RWPE2 (cell line): ENCODE data around the gene ANXA1.

Source experiments
- ATAC-seq: fragments of 200-7000 bp; cut with Tn5 transposase; 3 replicates; pipeline ENCODE4 v1.9.1; 2021; ENCODE audit warnings: low read depth
- DNase-seq: peaks from one replicate; pipeline ENCODE4 v3.0.0-alpha.2; 2020; ENCODE audit warnings: low spot score
- H3K27ac ChIP-seq: fragments of 450-650 bp; 2 replicates; pipeline ENCODE4 v1.5.1; 2017; ENCODE audit warnings: mild to moderate bottlenecking; ENCODE audit not compliant: poor library complexity, severe bottlenecking
- H3K27me3 ChIP-seq: fragments of 250-450 bp; sonication (Bioruptor Pico); 2 replicates; pipeline ENCODE4 v1.5.1; 2021; ENCODE audit warnings: mild to moderate bottlenecking, moderate library complexity; ENCODE audit not compliant: insufficient read depth, poor library complexity, severe bottlenecking
- H3K36me3 ChIP-seq: fragments of 250-450 bp; sonication (Bioruptor Pico); 2 replicates; pipeline ENCODE4 v1.5.1; 2020; ENCODE audit warnings: low read depth, mild to moderate bottlenecking, moderate library complexity
- H3K4me1 ChIP-seq: fragments of 250-450 bp; sonication (Bioruptor Pico); 2 replicates; pipeline ENCODE4 v1.5.1; 2021; ENCODE audit warnings: mild to moderate bottlenecking, moderate library complexity; ENCODE audit not compliant: insufficient read depth, poor library complexity, severe bottlenecking
- H3K4me3 ChIP-seq: fragments of 250-450 bp; sonication (Bioruptor Pico); 2 replicates; pipeline ENCODE4 v1.5.1; 2021; ENCODE audit warnings: mild to moderate bottlenecking, moderate library complexity; ENCODE audit not compliant: severe bottlenecking
- H3K9me3 ChIP-seq: fragments of 250-450 bp; sonication (Bioruptor Pico); 2 replicates; pipeline ENCODE4 v1.5.1; 2021; ENCODE audit warnings: mild to moderate bottlenecking, moderate library complexity; ENCODE audit not compliant: severe bottlenecking
- TF ChIP-seq, protein P1 (sequence below): fragments of 450-650 bp; IDR thresholded peaks from one replicate; pipeline ENCODE4 v1.5.1; 2017; ENCODE audit warnings: mild to moderate bottlenecking, moderate library complexity; ENCODE audit not compliant: poor library complexity, severe bottlenecking

ANXA1 gene

DNA sequence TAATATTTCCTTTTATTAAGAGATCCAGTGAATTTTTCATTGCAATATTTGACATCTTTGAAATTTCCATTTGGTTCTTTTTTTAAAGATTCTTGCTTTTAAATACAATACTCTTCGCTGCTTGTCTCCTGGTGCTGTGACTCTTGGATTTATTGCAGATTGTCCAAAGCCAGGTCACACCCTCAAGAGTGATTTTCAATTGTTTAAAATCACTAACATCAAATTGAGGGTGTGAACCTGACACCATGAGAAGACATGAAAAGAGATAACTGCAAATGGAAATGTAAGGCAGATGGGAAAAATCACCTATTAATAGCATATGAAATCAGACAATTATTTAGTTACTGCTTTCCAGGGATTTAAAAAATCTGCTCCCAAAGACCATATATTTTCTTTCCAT lies 42.6 kb downstream of the ANXA1 start:
- no peaks in the 10 kb centered on the region for H3K36me3 ChIP-seq
- no peak overlapping the region for H3K27ac ChIP-seq
- H3K4me1 ChIP-seq = no peaks in the 10 kb centered on the region
- TF ChIP-seq, protein P1, sequence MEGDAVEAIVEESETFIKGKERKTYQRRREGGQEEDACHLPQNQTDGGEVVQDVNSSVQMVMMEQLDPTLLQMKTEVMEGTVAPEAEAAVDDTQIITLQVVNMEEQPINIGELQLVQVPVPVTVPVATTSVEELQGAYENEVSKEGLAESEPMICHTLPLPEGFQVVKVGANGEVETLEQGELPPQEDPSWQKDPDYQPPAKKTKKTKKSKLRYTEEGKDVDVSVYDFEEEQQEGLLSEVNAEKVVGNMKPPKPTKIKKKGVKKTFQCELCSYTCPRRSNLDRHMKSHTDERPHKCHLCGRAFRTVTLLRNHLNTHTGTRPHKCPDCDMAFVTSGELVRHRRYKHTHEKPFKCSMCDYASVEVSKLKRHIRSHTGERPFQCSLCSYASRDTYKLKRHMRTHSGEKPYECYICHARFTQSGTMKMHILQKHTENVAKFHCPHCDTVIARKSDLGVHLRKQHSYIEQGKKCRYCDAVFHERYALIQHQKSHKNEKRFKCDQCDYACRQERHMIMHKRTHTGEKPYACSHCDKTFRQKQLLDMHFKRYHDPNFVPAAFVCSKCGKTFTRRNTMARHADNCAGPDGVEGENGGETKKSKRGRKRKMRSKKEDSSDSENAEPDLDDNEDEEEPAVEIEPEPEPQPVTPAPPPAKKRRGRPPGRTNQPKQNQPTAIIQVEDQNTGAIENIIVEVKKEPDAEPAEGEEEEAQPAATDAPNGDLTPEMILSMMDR = no peak
- ATAC-seq = no peak
- H3K27me3 ChIP-seq = no peaks in the 10 kb centered on the region
- DNase-seq = no peak
- H3K4me3 ChIP-seq = no peak overlapping the region
- no peaks in the 10 kb centered on the region for H3K9me3 ChIP-seq

DNA sequence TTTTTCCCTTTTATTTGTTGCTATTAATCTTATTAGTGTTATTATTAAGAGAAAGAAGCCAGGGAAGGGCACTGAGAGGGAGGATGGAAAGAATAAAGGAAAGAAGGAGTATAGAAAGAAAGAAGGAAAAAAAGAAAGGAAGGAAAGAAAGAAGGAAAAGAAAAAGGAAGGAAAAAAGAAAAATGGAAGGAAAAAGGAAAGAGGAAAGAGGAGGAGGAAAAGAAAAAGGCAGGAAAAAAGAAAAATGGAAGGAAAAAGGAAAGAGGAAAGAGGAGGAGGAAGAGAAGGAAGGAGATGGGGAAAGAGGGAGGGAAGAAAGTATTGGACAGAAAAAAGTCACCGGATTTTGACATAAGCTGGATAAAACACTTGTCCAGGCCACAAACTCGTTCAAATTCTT lies 47.8 kb downstream of the ANXA1 start:
- H3K4me1 ChIP-seq = no peaks in the 10 kb centered on the region
- DNase-seq (no peak), ATAC-seq (no peak)
- H3K36me3 ChIP-seq = no peaks in the 10 kb centered on the region
- H3K4me3 ChIP-seq = no peak overlapping the region
- no peaks in the 10 kb centered on the region for H3K9me3 ChIP-seq
- no peaks in the 10 kb centered on the region for H3K27me3 ChIP-seq
- TF ChIP-seq, protein P1 = no peak
- H3K27ac ChIP-seq = no peak overlapping the region

DNA sequence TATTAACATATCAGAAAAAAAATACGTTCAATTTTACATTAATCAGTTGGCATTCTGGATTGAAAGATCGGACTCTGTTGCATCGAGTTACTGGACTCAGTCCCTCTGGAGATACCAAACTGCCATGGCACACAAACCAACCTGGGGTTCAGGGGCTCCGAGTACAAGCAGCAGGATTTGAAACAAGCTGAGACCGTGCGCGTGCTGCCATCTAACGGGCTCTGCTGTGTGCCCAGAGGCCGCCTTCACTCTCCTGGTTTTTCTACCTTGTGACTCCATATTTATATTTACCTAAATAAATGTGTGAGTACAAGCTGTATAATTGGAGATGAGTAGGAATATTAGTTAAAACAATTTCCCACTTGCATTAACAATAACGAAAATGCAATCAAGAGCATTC lies 48.2 kb downstream of the ANXA1 start:
- Histone ChIP-seq H3K4me3 (no peak overlapping the region), H3K9me3 (no peaks in the 10 kb centered on the region), H3K27ac (no peak overlapping the region), H3K27me3 (no peaks in the 10 kb centered on the region), H3K36me3 (no peaks in the 10 kb centered on the region), H3K4me1 (no peaks in the 10 kb centered on the region)
- TF ChIP-seq, protein P1 = no peak
- ATAC-seq (peak; percentile 65; the same call in 2 of the 3 replicates), DNase-seq (no peak)

DNA sequence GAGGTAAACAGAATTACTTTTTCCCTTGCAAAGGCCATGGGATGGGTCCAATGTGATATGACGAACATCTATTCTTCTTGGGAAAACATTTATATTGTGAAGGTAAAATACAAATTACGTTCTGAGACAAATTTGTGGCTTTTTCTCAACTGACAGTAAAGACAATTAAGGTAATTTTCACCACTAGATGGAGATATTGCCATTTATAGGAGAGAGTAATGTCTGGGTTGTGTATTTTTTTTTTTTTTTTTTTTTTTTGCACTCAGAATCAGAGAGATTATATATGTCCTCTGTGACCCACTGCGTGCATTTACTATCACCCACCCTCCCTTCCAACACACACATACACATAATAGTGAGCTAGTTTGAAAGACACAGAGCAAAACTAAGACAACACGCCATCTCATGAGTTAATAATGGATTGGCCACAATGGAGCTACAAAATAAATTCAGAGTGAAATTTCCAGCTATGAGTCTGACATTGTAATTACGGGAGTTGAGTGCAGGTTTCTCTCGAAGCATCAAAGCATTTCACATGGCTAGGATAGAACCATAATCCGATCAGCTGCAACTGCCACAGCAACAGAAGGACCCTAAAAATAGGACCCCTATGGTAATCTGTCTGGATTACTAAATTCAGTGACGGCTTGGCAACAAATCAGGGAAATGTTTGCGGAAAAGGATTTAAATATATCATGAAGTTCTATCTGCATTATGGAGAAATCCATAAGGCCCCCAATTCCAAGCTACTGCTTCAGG lies 49.2 kb downstream of the ANXA1 start:
- Histone ChIP-seq H3K27me3 (no peaks in the 10 kb centered on the region), H3K9me3 (no peaks in the 10 kb centered on the region), H3K36me3 (no peaks in the 10 kb centered on the region), H3K4me3 (no peak overlapping the region), H3K27ac (no peak overlapping the region), H3K4me1 (no peaks in the 10 kb centered on the region)
- TF ChIP-seq, protein P1 = peak; percentile 84
- DNase-seq (no peak), ATAC-seq (0 out of 3 replicates have a peak, but pooled peaks have one; percentile 46)

DNA sequence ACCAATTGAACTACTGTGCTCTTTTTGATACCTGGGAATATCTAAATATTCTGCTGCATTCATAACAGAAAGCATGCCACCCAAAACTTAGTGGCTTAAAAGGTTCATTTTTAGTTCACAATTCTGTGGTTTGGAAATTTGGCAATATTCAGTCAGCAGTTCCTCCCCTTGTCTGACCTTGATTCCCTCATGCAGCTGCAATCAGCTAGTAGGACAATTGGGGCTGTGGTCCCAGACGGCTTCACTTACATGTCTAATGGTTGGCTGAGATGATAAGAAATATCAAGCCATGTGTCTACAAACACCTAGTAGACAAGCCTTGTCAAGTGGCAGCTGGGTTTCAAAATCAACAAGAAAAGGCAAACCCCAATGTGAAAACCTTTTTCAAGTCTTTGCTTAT lies 51.3 kb downstream of the ANXA1 start:
- TF ChIP-seq, protein P1 = no peak
- no peaks in the 10 kb centered on the region for H3K36me3 ChIP-seq
- ATAC-seq = no peak
- H3K4me3 ChIP-seq = no peak overlapping the region
- DNase-seq = no peak
- no peaks in the 10 kb centered on the region for H3K9me3 ChIP-seq
- no peak overlapping the region for H3K27ac ChIP-seq
- peaks cover 2% of the 10 kb centered on the region for H3K27me3 ChIP-seq
- H3K4me1 ChIP-seq = no peaks in the 10 kb centered on the region
